Measurements from ENCODE around the gene C2orf81.

Gene C2orf81

GRCh38 chr2:74441170-74441689 lies 19.8 kb upstream of the C2orf81 start:
- peak overlapping the region; percentile 94 for H3K4me3 ChIP-seq (ENCODE audit: low read length)
- H3K9ac ChIP-seq (ENCODE audit: low read depth, low read length), result peak overlapping the region; percentile 92
- peaks cover 6% of the 10 kb centered on the region; the same call in 1 of the 2 replicates for H3K36me3 ChIP-seq (ENCODE audit: insufficient read depth, low read depth, low read length)
- peaks cover 24% of the 10 kb centered on the region; the same call in 1 of the 2 replicates for H3K27me3 ChIP-seq (ENCODE audit: insufficient read depth, low read length)
- no peaks in the 10 kb centered on the region for H3K9me3 ChIP-seq (ENCODE audit: insufficient read depth, low read depth, low read length)
- H3K27ac ChIP-seq (ENCODE audit: low read length), result peak overlapping the region; percentile 67
- peaks cover 32% of the 10 kb centered on the region for H3K4me1 ChIP-seq (ENCODE audit: insufficient read depth, low read length)

- H3K4me1 ChIP-seq (ENCODE audit: insufficient read depth, low read length), result peaks cover 32% of the 10 kb centered on the region
- peak overlapping the region; percentile 92 for H3K9ac ChIP-seq (ENCODE audit: low read depth, low read length)
- peak overlapping the region; percentile 67 for H3K27ac ChIP-seq (ENCODE audit: low read length)
- H3K9me3 ChIP-seq (ENCODE audit: insufficient read depth, low read depth, low read length), result no peaks in the 10 kb centered on the region
- H3K36me3 ChIP-seq (ENCODE audit: insufficient read depth, low read depth, low read length), result peaks cover 6% of the 10 kb centered on the region; the same call in 1 of the 2 replicates
- H3K4me3 ChIP-seq (ENCODE audit: low read length), result peak overlapping the region; percentile 94
- H3K27me3 ChIP-seq (ENCODE audit: insufficient read depth, low read length), result peaks cover 24% of the 10 kb centered on the region; the same call in 1 of the 2 replicates
Observed at GRCh38 chr2:74440378-74441169, 19.2 kb upstream of the C2orf81 start.

GRCh38 chr2:74439803-74440377 lies 18.5 kb upstream of the C2orf81 start:
- H3K4me3 ChIP-seq (ENCODE audit: low read length), result peak overlapping the region; percentile 94
- H3K9me3 ChIP-seq (ENCODE audit: insufficient read depth, low read depth, low read length), result no peaks in the 10 kb centered on the region
- peaks cover 6% of the 10 kb centered on the region; the same call in 1 of the 2 replicates for H3K36me3 ChIP-seq (ENCODE audit: insufficient read depth, low read depth, low read length)
- H3K4me1 ChIP-seq (ENCODE audit: insufficient read depth, low read length), result peaks cover 32% of the 10 kb centered on the region
- peak overlapping the region; percentile 67 for H3K27ac ChIP-seq (ENCODE audit: low read length)
- H3K27me3 ChIP-seq (ENCODE audit: insufficient read depth, low read length), result peaks cover 24% of the 10 kb centered on the region; the same call in 1 of the 2 replicates
- H3K9ac ChIP-seq (ENCODE audit: low read depth, low read length), result peak overlapping the region; percentile 92

- peaks cover 32% of the 10 kb centered on the region for H3K4me1 ChIP-seq (ENCODE audit: insufficient read depth, low read length)
- peaks cover 20% of the 10 kb centered on the region; the same call in 1 of the 2 replicates for H3K27me3 ChIP-seq (ENCODE audit: insufficient read depth, low read length)
- peaks cover 6% of the 10 kb centered on the region; the same call in 1 of the 2 replicates for H3K36me3 ChIP-seq (ENCODE audit: insufficient read depth, low read depth, low read length)
- H3K9me3 ChIP-seq (ENCODE audit: insufficient read depth, low read depth, low read length), result no peaks in the 10 kb centered on the region
- peak overlapping the region; percentile 92; the same call in 1 of the 2 replicates for H3K9ac ChIP-seq (ENCODE audit: low read depth, low read length)
- H3K4me3 ChIP-seq (ENCODE audit: low read length), result peak overlapping the region; percentile 94
- no peak overlapping the region for H3K27ac ChIP-seq (ENCODE audit: low read length)
Observed at GRCh38 chr2:74439373-74439772, 18.0 kb upstream of the C2orf81 start.

- Histone ChIP-seq H3K4me3 (ENCODE audit: low read length) (peak overlapping the region; percentile 7; the same call in 1 of the 2 replicates), H3K27ac (ENCODE audit: low read length) (no peak overlapping the region), H3K36me3 (ENCODE audit: insufficient read depth, low read depth, low read length) (peaks cover 6% of the 10 kb centered on the region; the same call in 1 of the 2 replicates), H3K9ac (ENCODE audit: low read depth, low read length) (no peak overlapping the region), H3K9me3 (ENCODE audit: insufficient read depth, low read depth, low read length) (no peaks in the 10 kb centered on the region), H3K4me1 (ENCODE audit: insufficient read depth, low read length) (peaks cover 32% of the 10 kb centered on the region), H3K27me3 (ENCODE audit: insufficient read depth, low read length) (peaks cover 15% of the 10 kb centered on the region; the same call in 1 of the 2 replicates)
Observed at GRCh38 chr2:74438248-74438647, 16.8 kb upstream of the C2orf81 start.

GRCh38 chr2:74436848-74437695 lies 15.7 kb upstream of the C2orf81 start:
- Histone ChIP-seq H3K9ac (ENCODE audit: low read depth, low read length) (no peak overlapping the region), H3K9me3 (ENCODE audit: insufficient read depth, low read depth, low read length) (no peaks in the 10 kb centered on the region), H3K4me3 (ENCODE audit: low read length) (peak overlapping the region; percentile 5; the same call in 1 of the 2 replicates), H3K36me3 (ENCODE audit: insufficient read depth, low read depth, low read length) (peaks cover 12% of the 10 kb centered on the region), H3K27ac (ENCODE audit: low read length) (no peak overlapping the region), H3K27me3 (ENCODE audit: insufficient read depth, low read length) (peaks cover 10% of the 10 kb centered on the region; the same call in 1 of the 2 replicates), H3K4me1 (ENCODE audit: insufficient read depth, low read length) (peaks cover 32% of the 10 kb centered on the region)

- no peak overlapping the region for H3K9ac ChIP-seq (ENCODE audit: low read depth, low read length)
Observed at GRCh38 chr2:74436111-74436805, 14.8 kb upstream of the C2orf81 start.

GRCh38 chr2:74430502-74430901 lies 9.1 kb upstream of the C2orf81 start:
- H3K36me3 ChIP-seq (ENCODE audit: insufficient read depth, low read depth, low read length), result peaks cover 71% of the 10 kb centered on the region
- H3K9me3 ChIP-seq (ENCODE audit: insufficient read depth, low read depth, low read length), result no peaks in the 10 kb centered on the region
- no peak overlapping the region for H3K4me3 ChIP-seq (ENCODE audit: low read length)
- no peak overlapping the region for H3K9ac ChIP-seq (ENCODE audit: low read depth, low read length)
- no peak overlapping the region for H3K27ac ChIP-seq (ENCODE audit: low read length)
- no peaks in the 10 kb centered on the region for H3K4me1 ChIP-seq (ENCODE audit: insufficient read depth, low read length)
- no peaks in the 10 kb centered on the region for H3K27me3 ChIP-seq (ENCODE audit: insufficient read depth, low read length)

More at GRCh38 chr2:74436111-74436805, 14.8 kb upstream of the C2orf81 start:
- H3K36me3 ChIP-seq (ENCODE audit: insufficient read depth, low read depth, low read length), result peaks cover 20% of the 10 kb centered on the region
- peaks cover 2% of the 10 kb centered on the region; the same call in 1 of the 2 replicates for H3K27me3 ChIP-seq (ENCODE audit: insufficient read depth, low read length)
- no peak overlapping the region for H3K27ac ChIP-seq (ENCODE audit: low read length)
- H3K9me3 ChIP-seq (ENCODE audit: insufficient read depth, low read depth, low read length), result no peaks in the 10 kb centered on the region
- H3K4me3 ChIP-seq (ENCODE audit: low read length), result 0 out of 2 replicates have a peak overlapping the region, but pooled peaks have one; percentile 5
- H3K4me1 ChIP-seq (ENCODE audit: insufficient read depth, low read length), result peaks cover 32% of the 10 kb centered on the region

GRCh38 chr2:74429487-74430451 lies 8.3 kb upstream of the C2orf81 start:
- peaks cover 79% of the 10 kb centered on the region for H3K36me3 ChIP-seq (ENCODE audit: insufficient read depth, low read depth, low read length)

GRCh38 chr2:74428675-74429074 lies 7.3 kb upstream of the C2orf81 start:
- Histone ChIP-seq H3K4me1 (ENCODE audit: insufficient read depth, low read length) (no peaks in the 10 kb centered on the region), H3K9ac (ENCODE audit: low read depth, low read length) (no peak overlapping the region), H3K9me3 (ENCODE audit: insufficient read depth, low read depth, low read length) (no peaks in the 10 kb centered on the region), H3K4me3 (ENCODE audit: low read length) (no peak overlapping the region), H3K36me3 (ENCODE audit: insufficient read depth, low read depth, low read length) (peaks cover 80% of the 10 kb centered on the region), H3K27me3 (ENCODE audit: insufficient read depth, low read length) (peaks cover 2% of the 10 kb centered on the region; the same call in 1 of the 2 replicates), H3K27ac (ENCODE audit: low read length) (no peak overlapping the region)

More at GRCh38 chr2:74429487-74430451, 8.3 kb upstream of the C2orf81 start:
- no peak overlapping the region for H3K9ac ChIP-seq (ENCODE audit: low read depth, low read length)
- no peaks in the 10 kb centered on the region for H3K4me1 ChIP-seq (ENCODE audit: insufficient read depth, low read length)
- no peak overlapping the region for H3K4me3 ChIP-seq (ENCODE audit: low read length)
- H3K9me3 ChIP-seq (ENCODE audit: insufficient read depth, low read depth, low read length), result no peaks in the 10 kb centered on the region
- no peaks in the 10 kb centered on the region for H3K27me3 ChIP-seq (ENCODE audit: insufficient read depth, low read length)
- no peak overlapping the region for H3K27ac ChIP-seq (ENCODE audit: low read length)
